GM19023 (cell line): Measurements from ENCODE around the gene OAS1.

Source experiments
- ATAC-seq: cut with Tn5 transposase; IDR thresholded peaks from one replicate; pipeline ENCODE4 v1.9.1; 2021; ENCODE audit warnings: mild to moderate bottlenecking, moderate library complexity; ENCODE audit not compliant: unreplicated experiment

Gene OAS1

DNA sequence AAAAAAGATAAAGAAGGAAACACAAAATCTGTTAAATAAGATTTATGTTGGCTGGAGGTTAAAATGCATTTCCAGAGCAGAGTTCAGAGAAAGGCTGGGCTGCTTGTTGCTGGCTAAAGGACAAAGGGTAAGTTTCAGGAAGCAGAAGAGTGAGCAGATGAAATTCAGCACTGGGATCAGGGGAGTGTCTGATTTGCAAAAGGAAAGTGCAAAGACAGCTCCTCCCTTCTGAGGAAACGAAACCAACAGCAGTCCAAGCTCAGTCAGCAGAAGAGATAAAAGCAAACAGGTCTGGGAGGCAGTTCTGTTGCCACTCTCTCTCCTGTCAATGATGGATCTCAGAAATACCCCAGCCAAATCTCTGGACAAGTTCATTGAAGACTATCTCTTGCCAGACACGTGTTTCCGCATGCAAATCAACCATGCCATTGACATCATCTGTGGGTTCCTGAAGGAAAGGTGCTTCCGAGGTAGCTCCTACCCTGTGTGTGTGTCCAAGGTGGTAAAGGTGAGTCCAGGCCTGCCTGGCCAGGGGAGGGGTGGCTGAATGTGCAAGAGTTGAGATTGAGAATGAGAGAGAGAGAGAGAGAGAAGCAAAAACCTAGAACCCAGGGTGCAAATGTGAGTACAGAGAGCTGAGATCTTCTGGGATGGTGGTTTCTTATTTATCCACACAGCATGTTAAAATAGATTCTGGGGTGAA is at the start of gene OAS1:
Gene OAS1 (plus strand): TSS at position 251 of the 703 bp plus-strand sequence. CDS start 78 bp downstream, at position 329.
- peak; percentile 77 for ATAC-seq

DNA sequence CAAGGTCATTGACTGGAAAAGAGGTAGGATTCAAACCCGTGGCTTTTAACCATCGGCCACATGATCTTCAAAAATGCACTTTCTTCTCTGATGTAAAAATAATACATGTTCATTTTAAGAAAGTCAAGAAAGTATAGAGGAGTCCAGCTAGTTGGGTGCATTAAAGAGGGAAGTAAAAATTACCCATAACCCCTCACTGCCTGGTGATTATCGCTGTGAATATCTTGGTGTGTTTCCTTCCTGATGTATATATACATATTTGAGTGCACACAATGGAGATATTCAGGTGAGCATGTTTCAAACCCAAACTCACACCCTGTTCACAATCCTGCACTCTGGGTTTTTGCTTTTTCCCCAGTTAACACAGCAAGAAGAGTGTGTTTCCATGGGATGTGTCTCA is 47.5 kb upstream of the OAS1 start:
- ATAC-seq = no peak

- ATAC-seq = no peak
Measured at GRCh38 chr12:112860181-112860580, 46.6 kb upstream of the OAS1 start.

DNA sequence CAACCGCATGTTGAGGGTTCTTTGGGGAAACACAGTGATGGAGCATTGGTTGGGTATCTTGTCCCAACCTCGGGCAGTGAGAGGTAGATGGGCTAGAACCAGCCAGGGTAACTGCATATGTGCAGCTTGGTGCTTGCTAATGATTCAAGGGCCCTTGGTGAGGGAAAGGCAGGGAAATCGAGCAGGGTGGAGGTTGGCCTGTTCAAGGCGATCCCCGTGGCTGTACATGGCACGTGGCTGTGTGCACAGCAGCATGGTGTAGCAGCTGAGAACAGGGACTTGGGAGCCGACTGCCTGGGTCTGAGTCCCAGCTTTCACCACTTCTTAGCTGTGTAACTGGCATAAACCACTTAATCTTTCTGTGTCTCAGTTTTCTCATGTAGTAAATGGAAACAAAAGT is 45.5 kb upstream of the OAS1 start:
- ATAC-seq = no peak

DNA sequence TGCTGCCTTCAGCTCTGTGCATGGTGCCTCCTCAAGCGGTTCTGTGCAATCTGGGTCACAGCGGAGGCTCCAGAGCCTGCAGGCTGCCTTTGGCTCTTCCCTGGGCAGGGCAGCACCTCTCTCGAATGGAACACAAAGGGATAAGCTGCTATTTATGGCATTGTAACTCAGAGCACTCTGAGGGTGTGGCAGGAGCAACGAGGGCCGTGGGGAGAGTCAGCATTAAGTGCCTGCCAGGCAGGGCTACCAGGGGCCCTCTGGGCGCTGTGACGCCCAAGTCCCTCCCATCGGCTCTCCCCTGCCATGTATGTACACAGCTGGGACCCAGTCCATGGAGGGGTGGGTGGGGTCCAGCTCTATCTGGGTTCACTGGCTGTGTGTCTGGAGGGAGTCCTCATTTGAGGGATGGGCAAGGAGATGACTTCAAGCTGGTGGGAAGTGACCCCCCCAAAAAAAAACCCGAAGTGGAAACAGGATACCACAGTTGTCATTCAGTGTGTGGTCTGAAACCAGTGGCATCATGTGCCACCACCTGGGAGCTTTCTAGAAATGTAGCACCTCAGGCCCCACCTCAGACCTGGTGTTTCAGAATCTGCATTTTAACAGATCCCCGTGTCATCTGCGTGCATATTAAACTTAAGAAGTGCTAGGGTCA is 44.0 kb upstream of the OAS1 start:
- no peak for ATAC-seq

GRCh38 chr12:112868459-112869041 is 38.2 kb upstream of the OAS1 start:
- ATAC-seq = no peak

DNA sequence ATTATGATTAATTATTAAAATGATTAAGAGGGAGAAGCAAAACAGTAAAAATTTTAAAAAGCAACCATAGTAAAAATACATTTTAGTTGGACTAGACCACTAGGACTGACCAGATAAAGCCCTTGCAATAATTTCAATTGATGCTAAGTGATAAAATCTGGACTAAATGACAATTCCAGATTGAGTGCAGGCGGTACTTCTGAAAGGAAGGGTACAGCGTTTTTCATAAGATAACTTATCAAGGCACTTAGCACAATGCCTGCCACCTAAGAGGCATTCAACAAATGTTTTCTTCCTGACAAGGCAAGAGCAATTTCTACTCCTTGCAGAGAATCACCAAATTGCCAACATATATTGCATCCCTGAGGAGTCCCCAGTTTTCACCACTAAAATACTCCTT is 37.7 kb upstream of the OAS1 start:
- no peak for ATAC-seq

DNA sequence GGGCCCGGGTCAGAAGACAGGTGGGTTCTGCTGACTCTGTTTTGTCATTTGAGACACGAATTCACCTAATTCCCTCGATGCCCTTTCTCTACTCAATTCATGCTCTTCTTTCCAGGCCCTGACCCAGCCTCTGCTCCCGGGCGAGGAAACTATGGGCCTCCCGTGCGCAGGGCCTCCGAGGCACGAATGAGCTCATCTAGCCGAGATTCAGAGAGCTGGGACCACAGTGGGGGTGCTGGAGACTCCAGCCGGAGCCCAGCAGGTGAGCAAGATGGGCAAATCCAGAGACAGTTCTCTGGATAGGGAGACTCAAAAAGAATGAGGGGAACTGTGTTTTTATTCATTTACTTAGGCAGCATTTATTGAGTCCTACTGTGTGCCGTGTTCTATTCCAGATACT is 37.0 kb upstream of the OAS1 start:
- no peak for ATAC-seq

- no peak for ATAC-seq
Measured at GRCh38 chr12:112870267-112870980, 36.3 kb upstream of the OAS1 start.

DNA sequence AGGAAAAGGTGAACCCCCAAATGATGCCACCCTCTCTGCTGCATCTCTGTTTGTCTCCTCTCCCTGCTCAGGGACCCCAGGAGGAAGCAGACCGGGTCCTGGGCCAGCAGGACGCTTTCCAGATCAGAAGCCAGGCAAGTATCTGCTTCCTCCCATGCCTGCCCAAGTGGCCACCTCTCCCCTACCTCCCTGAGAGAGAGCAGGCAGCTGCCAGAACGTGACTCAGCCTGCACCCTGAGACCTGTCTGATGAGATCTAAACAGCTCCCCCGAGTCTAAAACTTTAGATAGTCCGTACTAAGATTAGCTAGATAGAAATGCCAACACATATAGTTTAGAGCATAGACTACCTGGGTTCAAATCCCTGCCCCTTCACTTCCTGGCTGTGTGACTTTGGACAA is 31.2 kb upstream of the OAS1 start:
- no peak for ATAC-seq

DNA sequence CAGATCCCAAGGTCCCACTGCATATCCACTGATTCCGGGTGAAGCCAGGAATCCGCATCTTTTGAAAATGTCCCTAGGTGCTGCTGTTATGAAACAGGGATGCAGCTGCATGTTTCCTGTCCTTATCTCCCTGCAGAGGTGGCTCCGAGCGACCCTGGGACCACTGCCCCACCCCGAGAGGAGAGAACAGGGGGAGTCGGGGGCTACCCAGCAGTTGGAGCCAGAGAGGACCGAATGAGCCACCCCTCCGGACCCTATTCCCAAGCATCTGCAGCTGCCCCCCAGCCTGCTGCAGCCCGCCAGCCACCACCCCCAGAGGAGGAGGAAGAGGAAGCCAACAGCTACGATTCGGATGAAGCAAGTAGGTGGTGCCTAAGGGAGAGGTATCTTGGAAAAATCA is 30.3 kb upstream of the OAS1 start:
- no peak for ATAC-seq

- ATAC-seq = no peak
Measured at GRCh38 chr12:112877006-112877405, 29.8 kb upstream of the OAS1 start.

- no peak for ATAC-seq
Measured at GRCh38 chr12:112878488-112878887, 28.3 kb upstream of the OAS1 start.

- no peak for ATAC-seq
Measured at GRCh38 chr12:112879191-112879705, 27.5 kb upstream of the OAS1 start.

DNA sequence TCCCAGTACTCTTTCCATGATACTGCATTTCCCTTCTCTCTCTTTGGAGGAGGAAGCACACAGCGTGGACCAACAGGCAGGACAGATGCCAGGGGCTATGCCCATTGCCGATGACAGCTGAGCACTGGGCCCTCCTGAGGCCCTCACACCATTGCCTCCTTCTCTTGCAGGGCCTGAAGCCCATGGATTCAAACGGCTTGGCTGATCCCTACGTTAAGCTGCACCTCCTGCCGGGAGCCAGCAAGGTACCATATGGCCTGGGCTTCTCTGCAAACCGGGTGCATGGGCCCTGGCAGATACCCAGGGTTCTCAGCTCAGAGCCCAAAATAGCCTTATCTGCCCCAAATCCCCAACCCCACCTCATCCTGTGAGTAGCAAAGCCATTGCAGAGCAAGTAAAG is 25.2 kb upstream of the OAS1 start:
- ATAC-seq = no peak

DNA sequence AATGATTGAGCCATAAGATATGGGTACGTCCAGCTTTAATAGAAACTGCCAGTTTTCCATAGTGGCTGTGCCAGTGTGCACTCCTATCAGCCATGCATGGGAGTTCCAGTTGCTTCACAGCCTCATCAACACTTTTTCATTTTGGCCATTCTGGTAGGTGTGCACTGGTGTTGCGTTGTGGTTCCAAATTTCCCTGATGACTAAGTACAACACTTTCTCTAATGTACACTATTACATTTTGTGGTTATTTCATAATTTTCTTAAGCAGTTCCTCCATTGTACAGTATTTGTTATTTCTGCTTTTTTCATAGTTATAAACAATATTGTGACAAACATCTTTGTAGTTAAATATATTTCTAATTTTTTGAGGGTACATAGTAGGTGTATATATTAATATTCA is 21.5 kb upstream of the OAS1 start:
- no peak for ATAC-seq

DNA sequence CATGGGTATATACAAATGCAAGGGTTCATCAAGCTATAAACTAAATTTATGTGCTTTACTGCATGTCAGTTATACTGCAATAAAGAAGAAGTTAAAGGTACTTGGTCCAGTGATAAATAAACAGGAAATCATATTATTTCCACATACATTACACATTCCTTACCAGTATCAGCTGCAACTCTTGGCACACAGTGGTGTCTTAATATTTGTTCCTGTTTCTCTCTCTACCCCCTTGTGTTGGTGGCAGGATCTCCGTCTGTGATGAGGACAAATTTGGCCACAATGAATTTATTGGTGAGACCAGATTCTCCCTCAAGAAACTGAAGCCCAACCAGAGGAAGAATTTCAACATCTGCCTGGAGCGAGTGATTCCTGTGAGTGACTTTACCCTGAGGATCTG is 19.2 kb upstream of the OAS1 start:
- ATAC-seq = no peak

DNA sequence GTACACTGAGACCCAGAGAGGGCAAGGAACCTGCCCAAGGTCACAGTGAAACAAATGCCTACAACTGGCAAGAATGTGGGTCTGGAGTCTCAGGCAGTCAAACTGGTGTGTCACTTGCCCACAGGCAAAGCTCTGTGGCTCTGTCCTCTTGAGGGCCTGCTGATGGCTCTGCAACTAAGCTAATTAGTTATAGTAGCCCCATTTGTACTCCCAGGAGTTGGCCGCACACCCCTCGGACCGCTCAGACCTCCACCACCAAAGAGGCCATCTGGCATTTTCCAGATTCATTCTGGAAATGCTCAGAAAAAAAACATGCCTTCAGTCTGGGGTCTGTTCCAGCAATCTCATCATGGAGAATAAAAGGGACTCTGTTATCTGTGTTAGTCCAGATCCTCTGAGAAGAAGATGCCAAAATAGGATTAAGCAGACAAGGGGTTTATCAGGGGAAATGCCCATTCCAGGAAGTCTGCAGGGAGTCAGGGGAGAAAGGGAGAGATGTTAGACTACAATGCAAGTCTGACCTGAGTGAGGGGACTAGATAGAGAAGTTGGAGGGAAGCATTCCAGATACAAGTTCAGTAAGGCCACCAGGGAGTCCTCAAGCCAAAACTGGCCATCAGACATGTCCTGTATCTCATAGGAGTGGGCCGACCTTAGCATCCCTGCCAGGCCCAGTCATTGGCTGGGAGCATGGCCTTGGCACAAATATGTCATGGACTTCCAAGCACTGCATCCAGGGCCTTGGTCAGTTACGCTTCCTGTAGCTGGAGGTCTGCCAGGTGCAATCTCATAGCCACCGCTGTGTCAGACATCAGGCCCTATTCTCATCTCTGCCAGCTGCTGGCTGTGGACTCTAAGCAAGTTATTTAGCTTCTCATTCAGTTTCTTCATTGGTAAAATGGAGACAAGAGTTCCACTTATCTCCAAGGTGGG is 15.4 kb upstream of the OAS1 start:
- ATAC-seq = no peak

GRCh38 chr12:112892856-112893255 is 13.9 kb upstream of the OAS1 start:
- no peak for ATAC-seq

DNA sequence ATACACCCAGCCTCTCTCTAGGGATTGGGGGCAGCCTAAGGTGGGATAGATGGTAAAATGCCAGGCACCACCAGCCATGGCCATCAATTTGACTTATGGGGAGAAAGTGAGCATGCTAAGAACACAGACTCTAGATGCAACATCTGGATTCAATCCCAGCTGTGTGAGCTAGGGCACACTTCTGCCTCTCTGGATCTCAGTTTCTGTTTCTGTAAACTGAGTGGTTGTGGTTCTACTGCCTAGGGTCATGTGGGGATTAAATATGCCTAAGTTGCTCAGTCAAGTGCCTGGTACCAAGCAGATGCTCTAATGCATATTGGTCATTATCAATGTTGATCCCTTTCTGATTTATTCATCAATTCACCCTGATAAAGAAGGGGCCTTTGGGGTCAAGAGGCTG is 12.6 kb upstream of the OAS1 start:
- ATAC-seq = no peak
